ENCODE results near the gene L3MBTL4. TPM values are rescaled to one million over a fixed set of nuclear protein-coding genes. Genes with fewer than 3 reads are reported as not detected.

Gene L3MBTL4
- total and polyA plus RNA-seq, 5 experiments from 2014 or later = 0.13 to 0.85 (median 0.18) TPM; not detected in 2

DNA sequence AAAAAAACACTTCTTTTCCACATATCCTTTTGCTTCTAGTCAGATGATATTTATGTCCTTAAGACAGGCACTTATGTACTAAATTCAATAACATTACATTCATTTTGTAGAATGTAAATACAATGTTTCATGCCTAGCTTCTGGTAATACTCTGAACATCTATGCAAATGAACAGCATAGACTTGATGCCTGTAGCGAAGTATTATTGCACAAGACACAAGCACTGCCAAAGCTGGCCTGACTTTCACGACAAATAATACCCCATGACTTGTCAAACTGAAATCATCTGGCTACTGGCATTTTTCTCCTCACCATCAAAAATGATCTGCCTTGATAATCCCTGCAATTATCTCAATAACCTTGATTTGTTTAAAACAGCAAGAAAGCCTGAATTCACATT is 101.3 kb downstream of the L3MBTL4 start:
- POLR2A ChIA-PET = no interaction called here
- Mint-ChIP-seq H3K9me3 (peaks cover 0 to 34% (median 7%) of the 10 kb centered on the region in 9 donors), H3K27me3 (peaks cover 0 to 4% (median 0%) of the 10 kb centered on the region in 5 donors), H3K36me3 (peaks cover 0 to 10% (median 0%) of the 10 kb centered on the region in 3 donors), H3K4me3 (no peak overlapping the region), H3K4me1 (no peaks in the 10 kb centered on the region), H3K27ac (no peak overlapping the region)
- no peak for DNase-seq
- ATAC-seq = no peak

DNA sequence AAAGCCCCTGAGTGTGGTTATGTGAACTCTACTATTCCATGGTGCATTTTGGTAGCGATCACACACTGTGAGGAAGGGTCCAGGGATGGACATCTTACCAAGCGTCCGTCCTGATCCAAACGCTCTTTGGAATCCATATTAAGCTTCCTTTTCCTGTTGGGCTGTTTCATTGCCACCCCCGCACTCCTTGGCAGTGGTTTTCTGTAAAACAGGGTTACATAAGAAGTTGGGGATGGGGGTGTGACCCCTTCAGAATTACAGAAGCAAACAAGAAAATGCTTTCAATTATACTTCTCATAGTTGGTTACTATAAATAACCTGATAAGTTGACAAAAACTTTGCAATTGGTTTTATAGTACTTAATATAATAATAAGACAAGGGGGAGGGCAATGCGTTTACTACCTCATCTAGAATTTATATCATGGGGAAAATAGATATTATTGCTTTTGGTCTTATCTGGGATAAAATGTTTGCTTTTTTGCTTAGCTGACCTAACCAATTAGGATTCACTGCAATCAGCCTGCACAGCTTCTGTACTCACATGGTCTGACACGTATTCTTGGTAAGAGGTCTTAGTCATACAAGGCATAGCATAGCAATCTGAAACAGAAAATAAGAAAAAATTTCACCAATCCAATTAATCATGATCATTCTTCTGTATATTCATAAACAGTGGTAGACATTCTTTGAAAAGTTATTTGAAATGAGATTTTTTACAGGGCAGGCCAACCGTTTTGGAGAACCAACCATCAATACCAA is 103.1 kb downstream of the L3MBTL4 start:
- Mint-ChIP-seq H3K9me3 (peaks cover 0 to 27% (median 3%) of the 10 kb centered on the region in 9 donors), H3K27me3 (peaks cover 0 to 4% (median 0%) of the 10 kb centered on the region in 5 donors), H3K27ac (no peak overlapping the region), H3K36me3 (no peaks in the 10 kb centered on the region), H3K4me3 (no peak overlapping the region), H3K4me1 (no peaks in the 10 kb centered on the region)
- POLR2A ChIA-PET = no interaction called here
- no peak for ATAC-seq
- no peak for DNase-seq

DNA sequence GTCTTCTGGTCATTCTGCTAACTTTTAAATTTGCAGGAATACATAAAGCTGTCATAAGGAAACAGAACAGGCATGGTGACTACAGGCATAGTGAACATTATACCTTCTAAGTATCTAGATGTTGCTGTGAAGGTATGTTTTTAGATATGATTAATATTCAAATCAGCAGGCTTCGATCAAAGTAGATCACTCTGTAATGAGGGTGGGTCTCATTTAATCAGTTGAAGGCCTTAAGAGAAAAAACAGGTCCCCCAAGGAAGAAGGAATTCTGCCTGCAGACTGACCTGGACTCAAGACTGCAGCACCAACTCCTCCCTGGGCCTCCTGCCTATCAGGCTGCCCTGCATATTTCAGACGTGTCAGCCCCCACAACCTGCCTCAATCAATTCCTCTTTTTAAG is 104.0 kb downstream of the L3MBTL4 start:
- POLR2A ChIA-PET = no interaction called here
- Mint-ChIP-seq H3K4me3 (no peak overlapping the region), H3K9me3 (peaks cover 0 to 27% (median 4%) of the 10 kb centered on the region in 9 donors), H3K27me3 (peaks cover 0 to 4% (median 0%) of the 10 kb centered on the region in 5 donors), H3K4me1 (no peaks in the 10 kb centered on the region), H3K27ac (no peak overlapping the region), H3K36me3 (no peaks in the 10 kb centered on the region)
- no peak for ATAC-seq
- DNase-seq = no peak

DNA sequence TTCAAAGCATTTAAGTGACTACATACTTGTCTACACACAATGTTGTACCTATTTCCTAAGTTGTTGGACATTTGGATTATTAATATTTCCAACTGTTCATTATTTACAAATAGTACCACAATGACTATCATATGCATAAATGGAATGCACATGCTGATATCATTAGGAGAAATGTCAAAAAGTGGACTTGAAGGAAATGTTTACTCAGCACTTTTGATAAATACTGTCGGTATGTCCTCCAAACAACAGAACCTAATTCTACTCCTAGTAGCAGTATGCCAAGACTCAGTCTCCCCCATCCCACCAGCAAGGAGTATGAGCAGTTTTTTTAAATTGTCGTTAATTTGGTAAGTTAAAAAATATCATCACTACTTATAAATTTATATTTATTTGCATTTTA is 116.8 kb downstream of the L3MBTL4 start:
- no peak for DNase-seq
- ATAC-seq = no peak
- no peak overlapping the region for H3K27ac Mint-ChIP-seq
- H3K36me3 Mint-ChIP-seq = no peaks in the 10 kb centered on the region
- peaks cover 0 to 5% (median 0%) of the 10 kb centered on the region in 9 donors for H3K9me3 Mint-ChIP-seq
- POLR2A ChIA-PET = no interaction called here
- no peak overlapping the region for H3K4me3 Mint-ChIP-seq
- peaks cover 0 to 11% (median 0%) of the 10 kb centered on the region in 4 donors for H3K4me1 Mint-ChIP-seq
- peaks cover 0 to 2% (median 0%) of the 10 kb centered on the region in 5 donors for H3K27me3 Mint-ChIP-seq

DNA sequence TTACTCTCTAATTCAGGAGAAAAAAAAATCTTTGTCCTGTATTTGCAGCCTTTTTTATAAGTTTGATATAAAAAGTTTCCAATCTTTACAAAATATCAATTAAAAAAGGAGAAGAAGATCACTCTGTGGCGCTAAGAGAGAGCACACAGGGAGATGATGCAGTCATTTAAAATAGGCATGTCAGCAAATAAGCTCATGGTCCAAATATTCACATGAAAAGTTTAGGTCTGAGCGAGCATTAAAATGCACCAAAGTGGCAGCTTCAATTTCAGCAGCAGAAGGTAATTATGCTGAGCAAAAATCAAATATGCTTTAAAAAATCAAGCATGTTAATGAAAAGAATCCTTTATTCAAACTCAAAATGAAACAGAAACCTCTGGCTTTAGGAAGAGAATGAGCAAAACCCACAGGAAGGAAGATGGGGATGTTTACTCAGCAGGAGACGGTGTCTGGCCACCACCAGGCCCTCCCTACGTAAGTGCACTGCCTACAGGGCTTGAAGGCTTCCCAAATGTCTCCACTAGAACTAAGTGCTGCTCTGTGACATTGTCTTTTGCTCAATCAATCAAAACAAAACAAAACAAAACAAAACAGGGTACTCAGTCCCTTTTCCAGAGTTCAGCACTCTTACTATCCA is 120.4 kb downstream of the L3MBTL4 start:
- Mint-ChIP-seq H3K4me3 (peak overlapping the region in 1 of 10 donors; percentile 26), H3K27me3 (peaks cover 0 to 4% (median 0%) of the 10 kb centered on the region in 5 donors), H3K4me1 (peaks cover 0 to 15% (median 0%) of the 10 kb centered on the region in 4 donors), H3K36me3 (no peaks in the 10 kb centered on the region), H3K9me3 (peaks cover 0 to 7% (median 0%) of the 10 kb centered on the region in 9 donors), H3K27ac (no peak overlapping the region)
- POLR2A ChIA-PET = no interaction called here
- DNase-seq = no peak
- ATAC-seq = no peak

DNA sequence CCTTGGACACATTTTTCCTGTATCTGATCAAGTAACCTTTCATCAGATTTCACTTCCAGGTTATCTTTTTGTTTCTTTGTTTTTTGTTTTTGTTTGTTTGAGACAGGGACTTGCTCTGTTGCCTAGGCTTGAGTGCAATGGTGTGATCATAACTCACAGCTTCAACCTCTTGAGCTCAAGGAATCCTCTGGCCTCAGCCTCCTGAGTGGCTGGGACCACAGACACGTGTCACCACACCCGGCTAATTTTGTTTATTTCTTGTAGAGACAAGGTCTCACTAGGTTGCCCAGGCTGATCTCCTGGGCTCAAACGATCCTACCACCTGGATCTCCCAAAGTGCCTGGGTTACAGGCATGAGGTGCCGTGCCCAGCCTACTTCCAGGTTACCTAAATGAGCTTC is 124.9 kb downstream of the L3MBTL4 start:
- H3K27ac Mint-ChIP-seq = no peak overlapping the region
- no peak for DNase-seq
- H3K4me3 Mint-ChIP-seq = no peak overlapping the region
- ATAC-seq = no peak
- POLR2A ChIA-PET = no interaction called here
- peaks cover 0 to 15% (median 0%) of the 10 kb centered on the region in 4 donors for H3K4me1 Mint-ChIP-seq
- H3K9me3 Mint-ChIP-seq = peaks cover 0 to 7% (median 0%) of the 10 kb centered on the region in 9 donors
- no peaks in the 10 kb centered on the region for H3K36me3 Mint-ChIP-seq
- peaks cover 0 to 10% (median 0%) of the 10 kb centered on the region in 5 donors for H3K27me3 Mint-ChIP-seq

DNA sequence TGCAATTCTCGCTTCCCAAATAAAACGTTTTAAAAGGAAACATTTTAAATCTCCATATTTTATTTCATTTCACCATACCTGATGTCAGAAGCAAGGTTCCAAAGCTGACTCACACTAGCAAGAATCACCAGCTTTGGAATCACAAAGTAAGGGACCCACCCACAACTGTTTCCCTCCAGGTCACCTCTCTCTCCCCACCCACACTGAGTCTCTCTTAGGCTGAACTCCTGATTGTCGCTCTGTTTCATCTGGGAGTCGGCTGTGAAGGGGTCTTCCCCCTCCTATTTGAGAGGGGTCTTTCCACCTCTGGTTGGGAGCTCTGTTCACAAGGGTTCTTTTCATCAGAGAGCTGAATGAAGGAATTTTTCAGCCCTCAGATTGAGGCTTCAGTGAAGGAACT is 128.1 kb downstream of the L3MBTL4 start:
- ATAC-seq = no peak
- H3K27me3 Mint-ChIP-seq = peaks cover 0 to 6% (median 0%) of the 10 kb centered on the region in 5 donors
- no peaks in the 10 kb centered on the region for H3K36me3 Mint-ChIP-seq
- peaks cover 0 to 4% (median 0%) of the 10 kb centered on the region in 9 donors for H3K9me3 Mint-ChIP-seq
- POLR2A ChIA-PET = no interaction called here
- no peak overlapping the region for H3K4me3 Mint-ChIP-seq
- no peak for DNase-seq
- H3K4me1 Mint-ChIP-seq = peaks cover 0 to 4% (median 0%) of the 10 kb centered on the region in 4 donors
- no peak overlapping the region for H3K27ac Mint-ChIP-seq

DNA sequence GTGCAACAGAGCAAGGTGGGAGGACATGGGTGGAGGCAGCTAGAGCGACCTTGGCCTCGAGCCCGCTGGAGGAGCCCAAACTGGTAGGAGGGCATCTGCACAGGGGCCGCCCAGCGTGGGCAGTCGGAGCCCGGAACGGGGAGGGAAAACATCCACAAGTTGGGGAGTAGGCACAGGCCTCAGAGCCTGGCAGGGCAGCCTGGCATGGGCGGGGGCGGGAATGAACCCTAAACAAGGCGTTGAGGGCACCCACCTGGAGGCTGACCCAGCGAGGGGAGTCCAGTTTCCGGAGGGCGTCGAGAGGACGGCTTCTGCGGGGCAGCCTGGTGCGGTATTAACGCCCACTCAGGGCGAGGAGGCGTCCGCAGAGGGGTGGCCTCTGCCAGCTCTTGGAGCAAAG is 129.9 kb downstream of the L3MBTL4 start:
- H3K27ac Mint-ChIP-seq = no peak overlapping the region
- DNase-seq = no peak
- H3K27me3 Mint-ChIP-seq = peaks cover 0 to 6% (median 0%) of the 10 kb centered on the region in 5 donors
- peaks cover 0 to under 1% (median 0%) of the 10 kb centered on the region in 4 donors for H3K4me1 Mint-ChIP-seq
- no peaks in the 10 kb centered on the region for H3K36me3 Mint-ChIP-seq
- H3K4me3 Mint-ChIP-seq = no peak overlapping the region
- ATAC-seq = no peak
- POLR2A ChIA-PET = no interaction called here
- H3K9me3 Mint-ChIP-seq = peaks cover 0 to 4% (median 0%) of the 10 kb centered on the region in 9 donors

DNA sequence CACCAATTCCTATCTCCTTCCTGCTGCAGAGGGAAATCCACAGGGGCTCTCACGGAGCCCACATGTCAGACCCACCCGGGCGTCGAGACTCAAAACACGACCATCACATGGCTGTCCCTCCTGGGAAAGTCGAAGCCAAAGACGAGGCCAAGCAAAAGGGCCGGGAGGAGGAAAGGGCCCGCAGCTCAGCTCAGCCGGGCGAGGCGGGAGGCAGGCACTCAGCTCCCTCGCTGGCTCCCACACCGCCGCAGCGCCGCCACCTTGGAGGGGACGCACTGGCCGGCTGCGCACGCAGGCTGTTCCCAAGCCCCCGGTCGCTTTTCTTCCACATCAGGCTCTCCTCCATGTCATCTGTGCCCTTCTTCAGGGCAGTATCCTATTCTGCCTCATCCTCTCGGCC is 130.4 kb downstream of the L3MBTL4 start:
- H3K4me3 Mint-ChIP-seq = no peak overlapping the region
- H3K36me3 Mint-ChIP-seq = no peaks in the 10 kb centered on the region
- peaks cover 0 to 6% (median 0%) of the 10 kb centered on the region in 5 donors for H3K27me3 Mint-ChIP-seq

DNA sequence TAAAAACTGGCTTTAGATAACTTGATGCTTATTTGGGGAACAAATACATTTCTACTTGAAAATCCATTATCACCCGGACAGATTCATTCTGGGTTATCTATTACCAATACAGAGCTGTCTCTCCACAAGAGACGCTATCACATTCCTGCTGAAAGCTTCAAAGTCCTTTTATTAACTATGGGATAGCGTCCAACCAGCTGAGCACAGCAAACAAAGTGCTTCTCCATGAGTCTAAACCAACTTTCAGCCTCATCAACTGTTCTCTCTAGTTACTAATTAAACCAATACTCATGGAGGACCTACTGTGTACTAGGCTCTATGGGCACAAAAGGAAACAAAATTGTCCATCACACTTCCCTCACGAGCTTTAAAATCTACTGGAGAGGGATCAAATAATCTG is 132.8 kb downstream of the L3MBTL4 start:
- Mint-ChIP-seq H3K27ac (no peak overlapping the region), H3K4me3 (no peak overlapping the region), H3K4me1 (no peaks in the 10 kb centered on the region), H3K27me3 (peaks cover 0 to 9% (median 0%) of the 10 kb centered on the region in 5 donors), H3K9me3 (peaks cover 0 to 4% (median 0%) of the 10 kb centered on the region in 9 donors), H3K36me3 (no peaks in the 10 kb centered on the region)
- ATAC-seq = no peak
- POLR2A ChIA-PET = no interaction called here
- DNase-seq = no peak

More for the DNA sequence above, 130.4 kb downstream of the L3MBTL4 start:
- DNase-seq (no peak), ATAC-seq (no peak)
- Mint-ChIP-seq H3K4me1 (no peaks in the 10 kb centered on the region), H3K27ac (no peak overlapping the region), H3K9me3 (peaks cover 0 to 4% (median 0%) of the 10 kb centered on the region in 9 donors)
- POLR2A ChIA-PET = no interaction called here

DNA sequence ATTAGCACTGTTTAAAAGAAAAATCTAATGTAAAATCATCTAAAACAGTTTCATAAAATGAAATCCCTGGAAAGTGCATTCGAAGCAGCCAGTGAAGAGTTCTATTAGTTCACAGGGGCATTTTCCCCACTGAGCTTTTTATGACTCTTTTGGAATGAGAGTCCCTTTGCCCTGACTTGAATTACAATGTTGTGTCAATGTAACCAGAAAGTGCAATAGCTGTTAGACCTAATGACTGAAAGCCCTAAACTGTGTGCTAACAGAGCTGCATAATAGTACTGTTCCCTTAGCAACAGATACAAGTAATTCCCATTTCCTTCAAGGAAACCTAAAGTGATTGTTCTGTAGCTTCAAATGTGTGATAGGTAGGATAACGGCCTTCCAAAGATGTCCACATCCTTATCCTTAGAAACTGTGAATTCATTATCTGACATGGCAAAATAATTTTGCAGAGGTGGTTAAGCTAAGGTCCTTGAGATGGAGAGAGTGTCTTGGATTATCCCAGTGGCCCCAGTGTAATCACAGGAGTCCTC is 134.4 kb downstream of the L3MBTL4 start:
- Mint-ChIP-seq H3K36me3 (no peaks in the 10 kb centered on the region), H3K4me1 (no peaks in the 10 kb centered on the region), H3K27me3 (peaks cover 0 to 11% (median 0%) of the 10 kb centered on the region in 5 donors), H3K4me3 (no peak overlapping the region), H3K27ac (no peak overlapping the region), H3K9me3 (peaks cover 0 to 4% (median 0%) of the 10 kb centered on the region in 9 donors)
- DNase-seq = no peak
- POLR2A ChIA-PET = no interaction called here
- no peak for ATAC-seq

DNA sequence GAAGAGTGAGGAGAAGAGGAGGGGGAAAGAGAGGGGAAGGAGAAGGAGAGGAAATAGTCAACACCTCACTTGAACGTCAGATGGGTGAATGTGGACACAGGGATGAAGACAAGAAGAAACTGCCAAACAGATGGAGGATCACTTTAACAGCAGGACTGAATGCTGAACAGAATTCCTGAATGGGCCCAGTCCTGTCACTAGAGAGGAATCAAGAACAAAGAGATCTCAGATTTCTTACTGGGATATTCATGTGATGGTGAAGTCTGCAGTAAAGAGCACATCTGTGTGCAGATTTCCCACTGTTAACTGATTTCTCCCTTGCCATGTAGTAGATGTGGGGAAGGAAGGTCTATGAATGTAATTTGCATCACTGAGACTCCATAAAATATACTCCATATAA is 135.4 kb downstream of the L3MBTL4 start:
- H3K9me3 Mint-ChIP-seq = no peaks in the 10 kb centered on the region
- no peaks in the 10 kb centered on the region for H3K4me1 Mint-ChIP-seq
- POLR2A ChIA-PET = no interaction called here
- DNase-seq = no peak
- ATAC-seq = no peak
- no peak overlapping the region for H3K27ac Mint-ChIP-seq
- no peaks in the 10 kb centered on the region for H3K36me3 Mint-ChIP-seq
- no peak overlapping the region for H3K4me3 Mint-ChIP-seq
- H3K27me3 Mint-ChIP-seq = peaks cover 0 to 17% (median 0%) of the 10 kb centered on the region in 5 donors

DNA sequence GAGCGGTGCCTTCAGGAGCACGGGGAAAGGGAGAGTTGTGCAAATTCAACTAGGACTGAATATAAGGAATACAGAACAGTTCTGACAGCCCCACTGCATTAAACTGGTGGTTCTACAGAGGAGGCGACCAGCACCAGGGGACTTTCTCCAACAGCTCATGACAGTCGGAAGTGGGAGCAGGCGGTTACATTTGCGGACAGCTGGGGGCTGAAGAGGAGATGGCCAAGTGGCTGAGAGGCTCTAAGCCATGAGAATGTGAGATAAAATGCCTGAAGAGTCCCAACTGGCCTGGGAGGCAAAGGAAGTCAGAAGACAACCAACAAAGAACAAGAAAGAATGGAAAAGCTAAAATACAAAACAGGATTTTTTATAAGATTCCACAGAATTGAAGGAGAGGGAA is 141.3 kb downstream of the L3MBTL4 start:
- H3K4me3 Mint-ChIP-seq = no peak overlapping the region
- peaks cover 0 to 34% (median 1%) of the 10 kb centered on the region in 5 donors for H3K27me3 Mint-ChIP-seq
- peaks cover 0 to 19% (median 0%) of the 10 kb centered on the region in 9 donors for H3K9me3 Mint-ChIP-seq
- POLR2A ChIA-PET = no interaction called here
- DNase-seq = no peak
- no peak overlapping the region for H3K27ac Mint-ChIP-seq
- peaks cover 0 to 11% (median 0%) of the 10 kb centered on the region in 4 donors for H3K4me1 Mint-ChIP-seq
- no peaks in the 10 kb centered on the region for H3K36me3 Mint-ChIP-seq
- ATAC-seq = no peak

Data from naive thymus-derived CD8-positive, alpha-beta T cell (primary cell).